Stimulated activated CD8-positive, alpha-beta memory T cell treated with anti-CD3 and anti-CD28 coated beads, Interleukin-12 subunit alpha, Interleukin-12 subunit beta, amount 100 ng/mL, for 24 hours (primary cell): Measurements from ENCODE around the gene SLC49A3.
A peak's percentile ranks its signal among the peaks of the same experiment; 100 is the strongest.
"Not testable (repeated sequence)": the region's sequence is repeated elsewhere in the genome, so short reads cannot be mapped to it uniquely, and the experiment has no call there.

ENCODE experiments used
- DNase-seq: peaks from one replicate; pipeline ENCODE4 v3.0.0-alpha.2; 2020; ENCODE audit errors: extremely low read depth

The SLC49A3 gene

GRCh38 chr4:681736-682451 lies 7.1 kb downstream of the SLC49A3 start:
- DNase-seq = no peak

- no peak for DNase-seq
These were observed 7.9 kb downstream of the SLC49A3 start for GRCh38 chr4:680928-681645.

- no peak for DNase-seq
These were observed 8.4 kb downstream of the SLC49A3 start for GRCh38 chr4:680551-680927.

GRCh38 chr4:680091-680490 lies 8.9 kb downstream of the SLC49A3 start:
- no peak for DNase-seq

- no peak for DNase-seq
These were observed 9.3 kb downstream of the SLC49A3 start for GRCh38 chr4:679629-680028.

GRCh38 chr4:679104-679481 lies 9.9 kb downstream of the SLC49A3 start:
- no peak for DNase-seq

GRCh38 chr4:678331-679103 lies 10.4 kb downstream of the SLC49A3 start:
- DNase-seq = no peak

- no peak for DNase-seq
These were observed 11.3 kb downstream of the SLC49A3 start for GRCh38 chr4:677431-678293.

GRCh38 chr4:676871-677235 lies 12.1 kb downstream of the SLC49A3 start:
- no peak for DNase-seq

- no peak for DNase-seq
These were observed 12.7 kb downstream of the SLC49A3 start for GRCh38 chr4:675980-676870.

- DNase-seq = no peak
These were observed 13.7 kb downstream of the SLC49A3 start for GRCh38 chr4:675036-675882.

- peak; percentile 93 for DNase-seq
These were observed 14.5 kb downstream of the SLC49A3 start, which contains the start of the genes ATP5ME and MYL5 for GRCh38 chr4:674172-675035. Gene ATP5ME, minus strand, starts transcription at chr4:674276. Its CDS starts 29 bp downstream, at chr4:674247. Gene MYL5, plus strand, starts transcription at chr4:674542. Its CDS starts 3,485 bp downstream, at chr4:678027.

- no peak for DNase-seq
These were observed 15.4 kb downstream of the SLC49A3 start for GRCh38 chr4:673349-674091.

GRCh38 chr4:671769-672168 lies 17.2 kb downstream of the SLC49A3 start:
- DNase-seq = no peak

GRCh38 chr4:669806-670559 lies 19.0 kb downstream of the SLC49A3 start:
- not testable (repeated sequence) for DNase-seq

GRCh38 chr4:668219-668618 lies 20.7 kb downstream of the SLC49A3 start:
- DNase-seq = not testable (repeated sequence)

- no peak for DNase-seq
These were observed 21.4 kb downstream of the SLC49A3 start for GRCh38 chr4:667545-667925.
